CD14-positive monocyte (primary cell): Measurements from ENCODE around the gene EPHX1. TPM values are rescaled to one million over a fixed set of nuclear protein-coding genes. Genes with fewer than 3 reads are reported as not detected.
"Not testable (repeated sequence)": the region's sequence is repeated elsewhere in the genome, so short reads cannot be mapped to it uniquely, and the experiment has no call there.

Source experiments
- DNase-seq, 3 donors: peaks; one replicate each; pipeline ENCODE4 v3.0.0-alpha.2; 2011 to 2022
- H2AFZ ChIP-seq: 2 replicates; pipeline ENCODE4 v1.6.0; 2012; ENCODE audit warnings: mild to moderate bottlenecking, low read depth, low read length, inconsistent platforms; ENCODE audit not compliant: insufficient read depth, poor library complexity, severe bottlenecking
- H3K27ac ChIP-seq, 2 donors: 1 replicate in 1 of 2; 2 replicates in 1 of 2; pipeline ENCODE4 v1.5.1; 2012 to 2013; ENCODE audit warnings: low read length in 2 of 2, control low read depth in 1 of 2, inconsistent platforms in 1 of 2, low read depth in 1 of 2, mild to moderate bottlenecking in 1 of 2
- H3K27me3 ChIP-seq, 2 donors: one replicate each; pipeline versions ENCODE4 v1.6.0 to v1.6.1; 2011 to 2013; ENCODE audit warnings: low read length in 2 of 2; ENCODE audit not compliant: control insufficient read depth in 2 of 2, insufficient read depth in 2 of 2
- H3K36me3 ChIP-seq, 2 donors: replicated peaks in 1 of 2; 1 replicate in 1 of 2; 2 replicates in 1 of 2; pipeline versions ENCODE4 v1.5.1 to v1.6.1; 2012 to 2013; ENCODE audit warnings: low read length in 2 of 2, control low read depth in 1 of 2, inconsistent platforms in 1 of 2, mild to moderate bottlenecking in 1 of 2; ENCODE audit not compliant: insufficient read depth in 2 of 2, control insufficient read depth in 1 of 2
- H3K4me1 ChIP-seq, 2 donors: 1 replicate in 1 of 2; 2 replicates in 1 of 2; pipeline versions ENCODE4 v1.5.1 to v1.6.1; 2012 to 2013; ENCODE audit warnings: low read length in 2 of 2, control low read depth in 1 of 2, inconsistent platforms in 1 of 2, mild to moderate bottlenecking in 1 of 2, moderate library complexity in 1 of 2; ENCODE audit not compliant: insufficient read depth in 2 of 2, control insufficient read depth in 1 of 2
- H3K4me2 ChIP-seq: replicated peaks from 2 replicates; pipeline ENCODE3; 2012; ENCODE audit warnings: low read length, moderate library complexity, mild to moderate bottlenecking; ENCODE audit not compliant: poor library complexity, severe bottlenecking; ENCODE audit errors: extremely low read depth
- H3K4me3 ChIP-seq, 3 experiments: fragments of 200-600 bp in 1 of 3; sonication (generic) in 1 of 3; replicated peaks in 1 of 3; 1 replicate in 2 of 3; 2 replicates in 1 of 3; pipeline ENCODE4 v1.5.1; 2011 to 2013; ENCODE audit warnings: low read length in 3 of 3, mild to moderate bottlenecking in 3 of 3, control low read depth in 2 of 3, low read depth in 2 of 3, inconsistent platforms in 1 of 3, moderate library complexity in 1 of 3
- H3K79me2 ChIP-seq: 2 replicates; pipeline ENCODE4 v1.6.0; 2012; ENCODE audit warnings: mild to moderate bottlenecking, control low read depth, inconsistent platforms, low read length, moderate library complexity; ENCODE audit not compliant: insufficient read depth
- H3K9ac ChIP-seq: 2 replicates; pipeline ENCODE4 v1.6.0; 2017; ENCODE audit warnings: low read length, mild to moderate bottlenecking; ENCODE audit not compliant: insufficient read depth, poor library complexity, severe bottlenecking
- H3K9me3 ChIP-seq, 2 donors: replicated peaks in 1 of 2; 1 replicate in 1 of 2; 2 replicates in 1 of 2; pipeline versions ENCODE4 v1.5.1 to v1.6.1; 2012 to 2013; ENCODE audit warnings: low read length in 2 of 2, control low read depth in 1 of 2; ENCODE audit not compliant: control insufficient read depth in 1 of 2, insufficient read depth in 1 of 2
- H4K20me1 ChIP-seq: 2 replicates; pipeline ENCODE4 v1.6.0; 2012; ENCODE audit warnings: mild to moderate bottlenecking, low read length, control low read depth, moderate library complexity; ENCODE audit not compliant: insufficient read depth
- H3K27ac Mint-ChIP-seq, 7 donors: one replicate each; pipeline ENCODE4 v1.8.0; 2020; ENCODE audit warnings: mild to moderate bottlenecking in 7 of 7, mixed read lengths in 7 of 7, moderate library complexity in 6 of 7, inconsistent platforms in 2 of 7
- H3K27me3 Mint-ChIP-seq, 3 donors: one replicate each; pipeline ENCODE4 v1.8.0; 2021 to 2022; ENCODE audit warnings: low read depth in 3 of 3, mild to moderate bottlenecking in 3 of 3, mixed read lengths in 3 of 3, moderate library complexity in 3 of 3, inconsistent platforms in 1 of 3
- H3K36me3 Mint-ChIP-seq, 2 donors: one replicate each; pipeline ENCODE4 v1.8.0; 2020; ENCODE audit warnings: mixed read lengths in 2 of 2, inconsistent platforms in 1 of 2, mild to moderate bottlenecking in 1 of 2
- H3K4me1 Mint-ChIP-seq: one replicate; pipeline ENCODE4 v1.8.0; 2020; ENCODE audit warnings: mild to moderate bottlenecking, mixed read lengths
- H3K4me3 Mint-ChIP-seq, 2 donors: one replicate each; pipeline ENCODE4 v1.8.0; 2020; ENCODE audit warnings: mild to moderate bottlenecking in 2 of 2, mixed read lengths in 2 of 2, moderate library complexity in 1 of 2
- H3K9me3 Mint-ChIP-seq, 7 donors: one replicate each; pipeline ENCODE4 v1.8.0; 2020 to 2022; ENCODE audit warnings: mixed read lengths in 7 of 7, mild to moderate bottlenecking in 6 of 7, moderate library complexity in 6 of 7, inconsistent platforms in 2 of 7
- WGBS: methylation state at CpG from one replicate; pipeline ENCODE4 v1.1.5; 2013; ENCODE audit warnings: missing lambda C conversion rate; ENCODE audit not compliant: insufficient coverage; 5-methylcytosine and 5-hydroxymethylcytosine counted together
- intact Hi-C, 2 donors: fragments of 100-400 bp; cut with micrococcal nuclease; formaldehyde crosslinking; loops; one replicate each; pipeline versions ENCODE4 v1.15.0 to v1.15.1; 2023
- polyA plus RNA-seq, 3 donors: library from polyadenylated mRNA; depleted of rRNA in 1 of 3; unstranded in 2 of 3; stranded (reverse) in 1 of 3; fragments of 300-500 nt in 2 of 3; fragments of >200 nt in 1 of 3; fragmentation: Illumina TruSeq in 2 of 3; gene quantifications; 1 replicate in 2 of 3; 2 replicates in 1 of 3; pipeline ENCODE4 v1.2.3, GENCODE V29; 2012 to 2021
- TF ChIP-seq, protein P1 (sequence below): fragments of 200-600 bp; IDR thresholded peaks from one replicate; pipeline ENCODE4 v1.8.0; 2022; ENCODE audit warnings: antibody characterized with exemption, mild to moderate bottlenecking

The EPHX1 gene
- polyA plus RNA-seq, 3 donors = 4.6 to 23.8 (median 7.4) TPM

- H3K4me3 ChIP-seq = no peak overlapping the region
- H3K4me1 Mint-ChIP-seq = peaks cover 29% of the 10 kb centered on the region
Observed at GRCh38 chr1:225806249-225806648, 3.7 kb upstream of the EPHX1 start.

DNA sequence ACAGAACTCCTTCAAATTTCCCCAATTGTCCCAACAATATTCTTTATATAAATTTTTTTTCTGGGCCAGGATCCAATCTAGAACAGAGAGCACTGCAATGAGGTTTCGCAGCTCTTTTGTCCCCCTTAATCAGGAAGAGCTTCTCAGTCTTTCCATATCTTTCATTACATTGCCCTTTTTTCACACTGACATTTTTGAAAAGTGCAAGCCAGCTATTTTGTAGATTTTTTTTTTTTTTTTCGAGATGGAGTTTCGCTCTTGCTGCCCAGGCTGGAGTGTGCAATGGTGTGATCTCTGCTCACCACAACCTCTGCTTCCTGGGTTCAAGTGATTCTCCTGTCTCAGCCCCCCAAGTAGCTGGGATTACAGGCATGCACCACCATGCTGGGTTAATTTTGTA lies 3.2 kb upstream of the EPHX1 start:
- no CpG with 5 or more reads among the region's 3 CpGs for WGBS

More at GRCh38 chr1:225806249-225806648, 3.7 kb upstream of the EPHX1 start:
- Histone ChIP-seq H3K4me2 (no peak overlapping the region), H3K27me3 (peaks cover 0 to 2% of the 10 kb centered on the region in 2 donors), H3K79me2 (no peaks in the 10 kb centered on the region), H3K4me1 (peaks cover 13 to 25% of the 10 kb centered on the region in 2 donors), H3K36me3 (no peaks in the 10 kb centered on the region), H3K27ac (no peak overlapping the region), H4K20me1 (no peaks in the 10 kb centered on the region), H3K9me3 (no peaks in the 10 kb centered on the region), H2AFZ (no peak overlapping the region), H3K9ac (no peak overlapping the region)
- TF ChIP-seq, protein P1, sequence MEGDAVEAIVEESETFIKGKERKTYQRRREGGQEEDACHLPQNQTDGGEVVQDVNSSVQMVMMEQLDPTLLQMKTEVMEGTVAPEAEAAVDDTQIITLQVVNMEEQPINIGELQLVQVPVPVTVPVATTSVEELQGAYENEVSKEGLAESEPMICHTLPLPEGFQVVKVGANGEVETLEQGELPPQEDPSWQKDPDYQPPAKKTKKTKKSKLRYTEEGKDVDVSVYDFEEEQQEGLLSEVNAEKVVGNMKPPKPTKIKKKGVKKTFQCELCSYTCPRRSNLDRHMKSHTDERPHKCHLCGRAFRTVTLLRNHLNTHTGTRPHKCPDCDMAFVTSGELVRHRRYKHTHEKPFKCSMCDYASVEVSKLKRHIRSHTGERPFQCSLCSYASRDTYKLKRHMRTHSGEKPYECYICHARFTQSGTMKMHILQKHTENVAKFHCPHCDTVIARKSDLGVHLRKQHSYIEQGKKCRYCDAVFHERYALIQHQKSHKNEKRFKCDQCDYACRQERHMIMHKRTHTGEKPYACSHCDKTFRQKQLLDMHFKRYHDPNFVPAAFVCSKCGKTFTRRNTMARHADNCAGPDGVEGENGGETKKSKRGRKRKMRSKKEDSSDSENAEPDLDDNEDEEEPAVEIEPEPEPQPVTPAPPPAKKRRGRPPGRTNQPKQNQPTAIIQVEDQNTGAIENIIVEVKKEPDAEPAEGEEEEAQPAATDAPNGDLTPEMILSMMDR = no peak
- intact Hi-C loops = no loop called here
- DNase-seq = no peak
- Mint-ChIP-seq H3K36me3 (no peaks in the 10 kb centered on the region), H3K27me3 (peaks cover 10 to 12% (median 10%) of the 10 kb centered on the region in 3 donors), H3K4me3 (no peak overlapping the region), H3K27ac (no peak overlapping the region), H3K9me3 (no peaks in the 10 kb centered on the region)
- no CpG with 5 or more reads among the region's 1 CpG for WGBS

More for the DNA sequence above, 3.2 kb upstream of the EPHX1 start:
- H4K20me1 ChIP-seq, H3K27ac Mint-ChIP-seq, H3K9ac ChIP-seq, H3K9me3 ChIP-seq, H3K4me2 ChIP-seq, H3K4me3 ChIP-seq, H3K36me3 ChIP-seq, H3K9me3 Mint-ChIP-seq, H3K4me3 Mint-ChIP-seq, H2AFZ ChIP-seq, H3K27ac ChIP-seq, H3K79me2 ChIP-seq, intact Hi-C loops, H3K36me3 Mint-ChIP-seq, H3K27me3 ChIP-seq, DNase-seq: not testable (repeated sequence)
- H3K4me1 Mint-ChIP-seq = peaks cover 34% of the 10 kb centered on the region
- H3K27me3 Mint-ChIP-seq = peaks cover 10 to 13% (median 13%) of the 10 kb centered on the region in 3 donors
- peaks cover 15 to 29% of the 10 kb centered on the region in 2 donors for H3K4me1 ChIP-seq
